GM23338 (cell line): ENCODE data around the gene WDR37. TPM values are rescaled to one million over a fixed set of nuclear protein-coding genes. Genes with fewer than 3 reads are reported as not detected.

ENCODE experiments used
- ATAC-seq: fragments of 200-7000 bp; cut with Tn5 transposase; 3 replicates; pipeline ENCODE4 v1.9.1; 2020
- DNase-seq: peaks from one replicate; pipeline ENCODE4 v3.0.0-alpha.2; 2015; ENCODE audit warnings: low spot score
- H2AFZ ChIP-seq: fragments of 200-600 bp; sonication (generic); 2 replicates; pipeline ENCODE4 v1.8.0; 2016; ENCODE audit warnings: antibody characterized with exemption, mild to moderate bottlenecking, moderate library complexity
- H3F3A ChIP-seq: fragments of 200-600 bp; sonication (generic); replicated peaks from 2 replicates; pipeline ENCODE4 v1.8.0; 2017; ENCODE audit warnings: antibody characterized with exemption, mixed run types, low read depth
- H3K27ac ChIP-seq: fragments of 200-600 bp; sonication (generic); 2 replicates; pipeline ENCODE4 v1.6.1; 2016; ENCODE audit warnings: low read depth
- H3K27me3 ChIP-seq: fragments of 200-600 bp; sonication (generic); 2 replicates; pipeline ENCODE4 v1.8.0; 2016; ENCODE audit warnings: mild to moderate bottlenecking, mixed run types, moderate library complexity; ENCODE audit not compliant: insufficient read depth
- H3K36me3 ChIP-seq: fragments of 200-600 bp; sonication (generic); 2 replicates; pipeline ENCODE4 v1.8.0; 2016; ENCODE audit warnings: mild to moderate bottlenecking; ENCODE audit not compliant: insufficient read depth
- H3K4me1 ChIP-seq: fragments of 200-600 bp; sonication (generic); 2 replicates; pipeline ENCODE4 v1.8.0; 2016; ENCODE audit warnings: mild to moderate bottlenecking, moderate library complexity; ENCODE audit not compliant: insufficient read depth
- H3K4me2 ChIP-seq: fragments of 200-600 bp; sonication (generic); 2 replicates; pipeline ENCODE4 v1.7.1; 2017; ENCODE audit warnings: mixed run types
- H3K4me3 ChIP-seq: fragments of 200-600 bp; sonication (generic); 2 replicates; pipeline ENCODE4 v1.6.1; 2016; ENCODE audit warnings: mixed run types
- H3K79me2 ChIP-seq: fragments of 200-600 bp; sonication (generic); replicated peaks from 2 replicates; pipeline ENCODE4 v1.8.0; 2017; ENCODE audit warnings: mild to moderate bottlenecking; ENCODE audit not compliant: insufficient read depth
- H3K9me2 ChIP-seq: fragments of 200-600 bp; sonication (generic); 2 replicates; pipeline ENCODE4 v1.8.0; 2017; ENCODE audit not compliant: insufficient read depth
- H4K20me1 ChIP-seq: fragments of 200-600 bp; sonication (generic); replicated peaks from 2 replicates; pipeline ENCODE4 v1.8.0; 2017; ENCODE audit warnings: mild to moderate bottlenecking; ENCODE audit not compliant: insufficient read depth
- H3K27ac Mint-ChIP-seq: 2 replicates; pipeline ENCODE4 v1.8.0; 2020; ENCODE audit warnings: inconsistent platforms, mild to moderate bottlenecking, moderate library complexity, mixed read lengths
- H3K27me3 Mint-ChIP-seq: 3 replicates; pipeline ENCODE4 v1.8.0; 2022; ENCODE audit warnings: low read depth, mild to moderate bottlenecking, moderate library complexity, mixed read lengths, inconsistent platforms; ENCODE audit not compliant: insufficient read depth, poor library complexity
- H3K36me3 Mint-ChIP-seq: 3 replicates; pipeline ENCODE4 v1.8.0; 2021; ENCODE audit warnings: low read depth, mild to moderate bottlenecking, inconsistent platforms, moderate library complexity, mixed read lengths
- H3K4me1 Mint-ChIP-seq: 3 replicates; pipeline ENCODE4 v1.8.0; 2020; ENCODE audit warnings: mild to moderate bottlenecking, inconsistent platforms, mixed read lengths
- H3K4me3 Mint-ChIP-seq: 3 replicates; pipeline ENCODE4 v1.8.0; 2021; ENCODE audit warnings: moderate library complexity, mild to moderate bottlenecking, inconsistent platforms, mixed read lengths
- H3K9me3 Mint-ChIP-seq: 3 replicates; pipeline ENCODE4 v1.8.0; 2020; ENCODE audit warnings: moderate library complexity, mild to moderate bottlenecking, inconsistent platforms, mixed read lengths
- CREB1 ChIP-seq: fragments of 250-450 bp; sonication (Bioruptor Pico); IDR thresholded peaks from 2 replicates; pipeline ENCODE4 v1.5.0; 2020; ENCODE audit warnings: low read depth, mild to moderate bottlenecking, moderate library complexity
- EZH2 ChIP-seq: fragments of 200-600 bp; sonication (generic); IDR thresholded peaks from one replicate; pipeline ENCODE4 v1.8.0; 2017; ENCODE audit warnings: antibody characterized with exemption, mild to moderate bottlenecking, low read depth; ENCODE audit not compliant: unreplicated experiment
- EZH2phosphoT487 ChIP-seq: fragments of 200-600 bp; sonication (generic); IDR thresholded peaks from one replicate; pipeline ENCODE4 v1.8.1; 2018; ENCODE audit warnings: antibody characterized with exemption; ENCODE audit not compliant: unreplicated experiment
- JUNB ChIP-seq: IDR thresholded peaks from one replicate; pipeline ENCODE4 v1.6.1; 2016; ENCODE audit warnings: antibody characterized with exemption; ENCODE audit not compliant: unreplicated experiment
- NANOG ChIP-seq: IDR thresholded peaks from 2 replicates; pipeline ENCODE4 v1.6.1; 2016; ENCODE audit warnings: antibody characterized with exemption, borderline replicate concordance
- POLR2AphosphoS5 ChIP-seq: IDR thresholded peaks from 2 replicates; pipeline ENCODE4 v1.6.1; 2016; ENCODE audit warnings: antibody characterized with exemption, low read depth
- STAT1 ChIP-seq: IDR thresholded peaks from one replicate; pipeline ENCODE4 v1.6.1; 2016; ENCODE audit warnings: antibody characterized with exemption; ENCODE audit not compliant: unreplicated experiment
- ZNF114 ChIP-seq: fragments of 250-450 bp; sonication (Bioruptor Pico); IDR thresholded peaks from 2 replicates; pipeline ENCODE4 v1.5.0; 2020; ENCODE audit warnings: mild to moderate bottlenecking, moderate library complexity
- ZNF331 ChIP-seq: fragments of 250-450 bp; sonication (Bioruptor Pico); IDR thresholded peaks from 2 replicates; pipeline ENCODE4 v1.5.0; 2020; ENCODE audit warnings: low read depth, mild to moderate bottlenecking, moderate library complexity
- polyA plus RNA-seq: library from polyadenylated mRNA; unstranded; fragments of >200 nt; fragmentation: Nextera tagmentation; extraction: Ambion mirVana; gene quantifications from 2 replicates; pipeline ENCODE4 v1.2.1, GENCODE V29; 2016
- total RNA-seq: library from RNA; depleted of rRNA; stranded (reverse); fragments of >200 nt; shearing (Covaris generic); gene quantifications from 2 replicates; pipeline ENCODE4 v1.2.3, GENCODE V29; 2014
- TF ChIP-seq, protein P1 (sequence below): fragments of 250-450 bp; sonication (Bioruptor Pico); IDR thresholded peaks from 2 replicates; pipeline ENCODE4 v1.5.0; 2020; ENCODE audit warnings: mild to moderate bottlenecking, moderate library complexity
- TF ChIP-seq, protein P2 (sequence below), 2 experiments: fragments of 200-600 bp in 1 of 2; sonication (generic) in 1 of 2; conservative IDR thresholded peaks; 2 replicates each; pipeline versions ENCODE4 v1.5.1 to v1.6.1; 2016 to 2017; ENCODE audit warnings: antibody characterized with exemption in 2 of 2, low read depth in 2 of 2, mild to moderate bottlenecking in 2 of 2, moderate library complexity in 1 of 2
- TF ChIP-seq, protein P3 (sequence below): IDR thresholded peaks from 2 replicates; pipeline ENCODE4 v1.6.1; 2016; ENCODE audit warnings: antibody characterized with exemption
- TF ChIP-seq, protein P4 (sequence below): IDR thresholded peaks from one replicate; pipeline ENCODE4 v1.6.1; 2018; ENCODE audit warnings: antibody characterized with exemption; ENCODE audit not compliant: unreplicated experiment

The WDR37 gene
- total and polyA plus RNA-seq, 2 experiments from 2014 or later: 6.0 to 10.2 TPM

GRCh38 chr10:1107004-1107403 lies 50.8 kb downstream of the WDR37 start:
- Histone ChIP-seq H3F3A (no peaks in the 10 kb centered on the region), H3K9me2 (no peaks in the 10 kb centered on the region), H3K27me3 (no peaks in the 10 kb centered on the region), H2AFZ (no peak overlapping the region), H3K36me3 (no peaks in the 10 kb centered on the region), H3K4me1 (peaks cover 3% of the 10 kb centered on the region; the same call in 1 of the 2 replicates), H3K4me2 (no peak overlapping the region), H3K79me2 (0 out of 2 replicates have a peak, but pooled peaks cover 7% of the 10 kb centered on the region), H3K4me3 (no peak overlapping the region), H3K27ac (no peak overlapping the region), H4K20me1 (no peaks in the 10 kb centered on the region; the same call in 1 of the 2 replicates)
- Mint-ChIP-seq H3K4me3 (no peak overlapping the region), H3K27me3 (peaks cover 8% of the 10 kb centered on the region), H3K27ac (peak overlapping the region; percentile 59; the same call in 1 of the 2 replicates), H3K4me1 (peaks cover 25% of the 10 kb centered on the region), H3K9me3 (no peaks in the 10 kb centered on the region), H3K36me3 (peaks cover 56% of the 10 kb centered on the region)
- ATAC-seq (no peak), DNase-seq (no peak)
- TF ChIP-seq EZH2 (no peak), ZNF331 (CRISPR knock-in tag) (no peak), POLR2AphosphoS5 (no peak), ZNF114 (CRISPR knock-in tag) (no peak), JUNB (no peak), CREB1 (CRISPR knock-in tag) (no peak), STAT1 (no peak), EZH2phosphoT487 (no peak), NANOG (no peak)
- TF ChIP-seq, protein P1, sequence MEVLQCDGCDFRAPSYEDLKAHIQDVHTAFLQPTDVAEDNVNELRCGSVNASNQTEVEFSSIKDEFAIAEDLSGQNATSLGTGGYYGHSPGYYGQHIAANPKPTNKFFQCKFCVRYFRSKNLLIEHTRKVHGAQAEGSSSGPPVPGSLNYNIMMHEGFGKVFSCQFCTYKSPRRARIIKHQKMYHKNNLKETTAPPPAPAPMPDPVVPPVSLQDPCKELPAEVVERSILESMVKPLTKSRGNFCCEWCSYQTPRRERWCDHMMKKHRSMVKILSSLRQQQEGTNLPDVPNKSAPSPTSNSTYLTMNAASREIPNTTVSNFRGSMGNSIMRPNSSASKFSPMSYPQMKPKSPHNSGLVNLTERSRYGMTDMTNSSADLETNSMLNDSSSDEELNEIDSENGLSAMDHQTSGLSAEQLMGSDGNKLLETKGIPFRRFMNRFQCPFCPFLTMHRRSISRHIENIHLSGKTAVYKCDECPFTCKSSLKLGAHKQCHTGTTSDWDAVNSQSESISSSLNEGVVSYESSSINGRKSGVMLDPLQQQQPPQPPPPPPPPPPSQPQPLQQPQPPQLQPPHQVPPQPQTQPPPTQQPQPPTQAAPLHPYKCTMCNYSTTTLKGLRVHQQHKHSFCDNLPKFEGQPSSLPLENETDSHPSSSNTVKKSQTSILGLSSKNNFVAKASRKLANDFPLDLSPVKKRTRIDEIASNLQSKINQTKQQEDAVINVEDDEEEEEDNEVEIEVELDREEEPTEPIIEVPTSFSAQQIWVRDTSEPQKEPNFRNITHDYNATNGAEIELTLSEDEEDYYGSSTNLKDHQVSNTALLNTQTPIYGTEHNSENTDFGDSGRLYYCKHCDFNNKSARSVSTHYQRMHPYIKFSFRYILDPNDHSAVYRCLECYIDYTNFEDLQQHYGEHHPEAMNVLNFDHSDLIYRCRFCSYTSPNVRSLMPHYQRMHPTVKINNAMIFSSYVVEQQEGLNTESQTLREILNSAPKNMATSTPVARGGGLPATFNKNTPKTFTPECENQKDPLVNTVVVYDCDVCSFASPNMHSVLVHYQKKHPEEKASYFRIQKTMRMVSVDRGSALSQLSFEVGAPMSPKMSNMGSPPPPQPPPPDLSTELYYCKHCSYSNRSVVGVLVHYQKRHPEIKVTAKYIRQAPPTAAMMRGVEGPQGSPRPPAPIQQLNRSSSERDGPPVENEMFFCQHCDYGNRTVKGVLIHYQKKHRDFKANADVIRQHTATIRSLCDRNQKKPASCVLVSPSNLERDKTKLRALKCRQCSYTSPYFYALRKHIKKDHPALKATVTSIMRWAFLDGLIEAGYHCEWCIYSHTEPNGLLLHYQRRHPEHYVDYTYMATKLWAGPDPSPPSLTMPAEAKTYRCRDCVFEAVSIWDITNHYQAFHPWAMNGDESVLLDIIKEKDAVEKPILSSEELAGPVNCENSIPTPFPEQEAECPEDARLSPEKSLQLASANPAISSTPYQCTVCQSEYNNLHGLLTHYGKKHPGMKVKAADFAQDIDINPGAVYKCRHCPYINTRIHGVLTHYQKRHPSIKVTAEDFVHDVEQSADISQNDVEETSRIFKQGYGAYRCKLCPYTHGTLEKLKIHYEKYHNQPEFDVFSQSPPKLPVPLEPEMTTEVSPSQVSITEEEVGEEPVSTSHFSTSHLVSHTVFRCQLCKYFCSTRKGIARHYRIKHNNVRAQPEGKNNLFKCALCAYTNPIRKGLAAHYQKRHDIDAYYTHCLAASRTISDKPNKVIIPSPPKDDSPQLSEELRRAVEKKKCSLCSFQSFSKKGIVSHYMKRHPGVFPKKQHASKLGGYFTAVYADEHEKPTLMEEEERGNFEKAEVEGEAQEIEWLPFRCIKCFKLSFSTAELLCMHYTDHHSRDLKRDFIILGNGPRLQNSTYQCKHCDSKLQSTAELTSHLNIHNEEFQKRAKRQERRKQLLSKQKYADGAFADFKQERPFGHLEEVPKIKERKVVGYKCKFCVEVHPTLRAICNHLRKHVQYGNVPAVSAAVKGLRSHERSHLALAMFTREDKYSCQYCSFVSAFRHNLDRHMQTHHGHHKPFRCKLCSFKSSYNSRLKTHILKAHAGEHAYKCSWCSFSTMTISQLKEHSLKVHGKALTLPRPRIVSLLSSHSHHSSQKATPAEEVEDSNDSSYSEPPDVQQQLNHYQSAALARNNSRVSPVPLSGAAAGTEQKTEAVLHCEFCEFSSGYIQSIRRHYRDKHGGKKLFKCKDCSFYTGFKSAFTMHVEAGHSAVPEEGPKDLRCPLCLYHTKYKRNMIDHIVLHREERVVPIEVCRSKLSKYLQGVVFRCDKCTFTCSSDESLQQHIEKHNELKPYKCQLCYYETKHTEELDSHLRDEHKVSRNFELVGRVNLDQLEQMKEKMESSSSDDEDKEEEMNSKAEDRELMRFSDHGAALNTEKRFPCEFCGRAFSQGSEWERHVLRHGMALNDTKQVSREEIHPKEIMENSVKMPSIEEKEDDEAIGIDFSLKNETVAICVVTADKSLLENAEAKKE: no peak
- TF ChIP-seq, protein P2, sequence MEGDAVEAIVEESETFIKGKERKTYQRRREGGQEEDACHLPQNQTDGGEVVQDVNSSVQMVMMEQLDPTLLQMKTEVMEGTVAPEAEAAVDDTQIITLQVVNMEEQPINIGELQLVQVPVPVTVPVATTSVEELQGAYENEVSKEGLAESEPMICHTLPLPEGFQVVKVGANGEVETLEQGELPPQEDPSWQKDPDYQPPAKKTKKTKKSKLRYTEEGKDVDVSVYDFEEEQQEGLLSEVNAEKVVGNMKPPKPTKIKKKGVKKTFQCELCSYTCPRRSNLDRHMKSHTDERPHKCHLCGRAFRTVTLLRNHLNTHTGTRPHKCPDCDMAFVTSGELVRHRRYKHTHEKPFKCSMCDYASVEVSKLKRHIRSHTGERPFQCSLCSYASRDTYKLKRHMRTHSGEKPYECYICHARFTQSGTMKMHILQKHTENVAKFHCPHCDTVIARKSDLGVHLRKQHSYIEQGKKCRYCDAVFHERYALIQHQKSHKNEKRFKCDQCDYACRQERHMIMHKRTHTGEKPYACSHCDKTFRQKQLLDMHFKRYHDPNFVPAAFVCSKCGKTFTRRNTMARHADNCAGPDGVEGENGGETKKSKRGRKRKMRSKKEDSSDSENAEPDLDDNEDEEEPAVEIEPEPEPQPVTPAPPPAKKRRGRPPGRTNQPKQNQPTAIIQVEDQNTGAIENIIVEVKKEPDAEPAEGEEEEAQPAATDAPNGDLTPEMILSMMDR (conservative IDR thresholded peaks at IDR 0.05; ENCODE audit: low read depth in 2 of 2): no peak
- TF ChIP-seq, protein P3, sequence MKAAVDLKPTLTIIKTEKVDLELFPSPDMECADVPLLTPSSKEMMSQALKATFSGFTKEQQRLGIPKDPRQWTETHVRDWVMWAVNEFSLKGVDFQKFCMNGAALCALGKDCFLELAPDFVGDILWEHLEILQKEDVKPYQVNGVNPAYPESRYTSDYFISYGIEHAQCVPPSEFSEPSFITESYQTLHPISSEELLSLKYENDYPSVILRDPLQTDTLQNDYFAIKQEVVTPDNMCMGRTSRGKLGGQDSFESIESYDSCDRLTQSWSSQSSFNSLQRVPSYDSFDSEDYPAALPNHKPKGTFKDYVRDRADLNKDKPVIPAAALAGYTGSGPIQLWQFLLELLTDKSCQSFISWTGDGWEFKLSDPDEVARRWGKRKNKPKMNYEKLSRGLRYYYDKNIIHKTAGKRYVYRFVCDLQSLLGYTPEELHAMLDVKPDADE: no peak
- TF ChIP-seq, protein P4, sequence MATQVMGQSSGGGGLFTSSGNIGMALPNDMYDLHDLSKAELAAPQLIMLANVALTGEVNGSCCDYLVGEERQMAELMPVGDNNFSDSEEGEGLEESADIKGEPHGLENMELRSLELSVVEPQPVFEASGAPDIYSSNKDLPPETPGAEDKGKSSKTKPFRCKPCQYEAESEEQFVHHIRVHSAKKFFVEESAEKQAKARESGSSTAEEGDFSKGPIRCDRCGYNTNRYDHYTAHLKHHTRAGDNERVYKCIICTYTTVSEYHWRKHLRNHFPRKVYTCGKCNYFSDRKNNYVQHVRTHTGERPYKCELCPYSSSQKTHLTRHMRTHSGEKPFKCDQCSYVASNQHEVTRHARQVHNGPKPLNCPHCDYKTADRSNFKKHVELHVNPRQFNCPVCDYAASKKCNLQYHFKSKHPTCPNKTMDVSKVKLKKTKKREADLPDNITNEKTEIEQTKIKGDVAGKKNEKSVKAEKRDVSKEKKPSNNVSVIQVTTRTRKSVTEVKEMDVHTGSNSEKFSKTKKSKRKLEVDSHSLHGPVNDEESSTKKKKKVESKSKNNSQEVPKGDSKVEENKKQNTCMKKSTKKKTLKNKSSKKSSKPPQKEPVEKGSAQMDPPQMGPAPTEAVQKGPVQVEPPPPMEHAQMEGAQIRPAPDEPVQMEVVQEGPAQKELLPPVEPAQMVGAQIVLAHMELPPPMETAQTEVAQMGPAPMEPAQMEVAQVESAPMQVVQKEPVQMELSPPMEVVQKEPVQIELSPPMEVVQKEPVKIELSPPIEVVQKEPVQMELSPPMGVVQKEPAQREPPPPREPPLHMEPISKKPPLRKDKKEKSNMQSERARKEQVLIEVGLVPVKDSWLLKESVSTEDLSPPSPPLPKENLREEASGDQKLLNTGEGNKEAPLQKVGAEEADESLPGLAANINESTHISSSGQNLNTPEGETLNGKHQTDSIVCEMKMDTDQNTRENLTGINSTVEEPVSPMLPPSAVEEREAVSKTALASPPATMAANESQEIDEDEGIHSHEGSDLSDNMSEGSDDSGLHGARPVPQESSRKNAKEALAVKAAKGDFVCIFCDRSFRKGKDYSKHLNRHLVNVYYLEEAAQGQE: no peak
